Ishikawa (cell line): Measurements from ENCODE around the gene HDAC5.

Experiments used
- CEBPB ChIP-seq: IDR thresholded peaks from 2 replicates; pipeline ENCODE4 v1.6.1; 2012
- CREB1 ChIP-seq: IDR thresholded peaks from 2 replicates; pipeline ENCODE4 v1.6.1; 2012; ENCODE audit warnings: low read depth
- EP300 ChIP-seq: IDR thresholded peaks from 2 replicates; pipeline ENCODE4 v1.6.1; 2012; ENCODE audit warnings: borderline replicate concordance
- FOXM1 ChIP-seq: IDR thresholded peaks from 2 replicates; pipeline ENCODE4 v1.6.1; 2012; ENCODE audit warnings: low read depth, borderline replicate concordance
- NFIC ChIP-seq: IDR thresholded peaks from 2 replicates; pipeline ENCODE4 v1.6.1; 2012
- RAD21 ChIP-seq: IDR thresholded peaks from 2 replicates; pipeline ENCODE4 v1.6.1; 2012; ENCODE audit warnings: low read depth
- TAF1 ChIP-seq: IDR thresholded peaks from 2 replicates; pipeline ENCODE4 v1.6.1; 2012; ENCODE audit warnings: low read depth, mild to moderate bottlenecking
- YY1 ChIP-seq: IDR thresholded peaks from 2 replicates; pipeline ENCODE4 v1.6.1; 2012; ENCODE audit warnings: low read depth
- ZBTB7A ChIP-seq: IDR thresholded peaks from 2 replicates; pipeline ENCODE4 v1.6.1; 2012; ENCODE audit warnings: low read depth
- TF ChIP-seq, protein P1 (sequence below): IDR thresholded peaks from 2 replicates; pipeline ENCODE4 v1.6.1; 2012
- TF ChIP-seq, protein P2 (sequence below): IDR thresholded peaks from 2 replicates; pipeline ENCODE4 v1.6.1; 2012; ENCODE audit warnings: low read depth, mild to moderate bottlenecking
- TF ChIP-seq, protein P3 (sequence below): IDR thresholded peaks from 2 replicates; pipeline ENCODE4 v1.6.1; 2012

DNA sequence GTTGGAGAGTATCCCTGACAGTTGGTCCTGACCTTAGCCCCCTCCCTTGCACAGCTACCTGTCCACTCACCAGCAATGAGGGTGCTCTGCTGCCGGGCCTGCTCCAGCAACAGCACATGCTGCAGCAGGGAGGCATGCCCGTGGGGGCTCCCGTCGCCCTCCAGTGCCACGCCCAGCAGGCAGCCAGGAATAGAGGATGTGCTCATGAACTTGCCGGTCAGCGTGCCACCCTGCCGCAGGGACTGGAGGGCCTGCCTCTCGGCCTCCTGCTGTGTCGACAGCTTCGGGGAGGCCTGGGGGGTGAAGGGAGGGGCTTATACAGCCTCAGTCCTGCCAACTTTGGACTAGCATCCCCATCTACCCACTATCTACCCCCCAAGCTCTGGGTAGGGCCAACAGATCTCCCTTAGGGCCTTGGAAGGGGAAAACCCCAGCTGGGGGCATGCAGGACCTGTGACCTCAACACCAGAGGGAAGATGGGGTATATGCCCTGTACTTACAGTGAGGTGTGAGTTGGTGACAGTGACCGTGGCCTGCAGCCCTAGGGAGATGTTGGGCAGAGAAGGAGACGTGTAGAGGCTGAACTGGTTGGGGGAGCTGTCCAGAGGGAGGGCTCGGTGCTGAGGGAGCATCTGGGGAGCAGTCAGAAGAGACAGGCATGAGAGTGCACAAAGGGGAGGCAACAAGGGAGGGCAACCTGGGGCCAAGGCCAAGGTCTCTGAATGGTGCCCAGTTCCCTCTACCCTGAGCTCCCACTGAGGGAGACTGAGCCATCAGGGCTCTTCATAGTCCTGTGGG is 32.0 kb downstream of the HDAC5 start:
- TF ChIP-seq CREB1 (no peak), YY1 (no peak), FOXM1 (no peak), TAF1 (no peak), RAD21 (no peak), EP300 (no peak), CEBPB (no peak), ZBTB7A (no peak), NFIC (no peak)
- TF ChIP-seq, protein P1, sequence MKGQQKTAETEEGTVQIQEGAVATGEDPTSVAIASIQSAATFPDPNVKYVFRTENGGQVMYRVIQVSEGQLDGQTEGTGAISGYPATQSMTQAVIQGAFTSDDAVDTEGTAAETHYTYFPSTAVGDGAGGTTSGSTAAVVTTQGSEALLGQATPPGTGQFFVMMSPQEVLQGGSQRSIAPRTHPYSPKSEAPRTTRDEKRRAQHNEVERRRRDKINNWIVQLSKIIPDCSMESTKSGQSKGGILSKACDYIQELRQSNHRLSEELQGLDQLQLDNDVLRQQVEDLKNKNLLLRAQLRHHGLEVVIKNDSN: no peak
- TF ChIP-seq, protein P2, sequence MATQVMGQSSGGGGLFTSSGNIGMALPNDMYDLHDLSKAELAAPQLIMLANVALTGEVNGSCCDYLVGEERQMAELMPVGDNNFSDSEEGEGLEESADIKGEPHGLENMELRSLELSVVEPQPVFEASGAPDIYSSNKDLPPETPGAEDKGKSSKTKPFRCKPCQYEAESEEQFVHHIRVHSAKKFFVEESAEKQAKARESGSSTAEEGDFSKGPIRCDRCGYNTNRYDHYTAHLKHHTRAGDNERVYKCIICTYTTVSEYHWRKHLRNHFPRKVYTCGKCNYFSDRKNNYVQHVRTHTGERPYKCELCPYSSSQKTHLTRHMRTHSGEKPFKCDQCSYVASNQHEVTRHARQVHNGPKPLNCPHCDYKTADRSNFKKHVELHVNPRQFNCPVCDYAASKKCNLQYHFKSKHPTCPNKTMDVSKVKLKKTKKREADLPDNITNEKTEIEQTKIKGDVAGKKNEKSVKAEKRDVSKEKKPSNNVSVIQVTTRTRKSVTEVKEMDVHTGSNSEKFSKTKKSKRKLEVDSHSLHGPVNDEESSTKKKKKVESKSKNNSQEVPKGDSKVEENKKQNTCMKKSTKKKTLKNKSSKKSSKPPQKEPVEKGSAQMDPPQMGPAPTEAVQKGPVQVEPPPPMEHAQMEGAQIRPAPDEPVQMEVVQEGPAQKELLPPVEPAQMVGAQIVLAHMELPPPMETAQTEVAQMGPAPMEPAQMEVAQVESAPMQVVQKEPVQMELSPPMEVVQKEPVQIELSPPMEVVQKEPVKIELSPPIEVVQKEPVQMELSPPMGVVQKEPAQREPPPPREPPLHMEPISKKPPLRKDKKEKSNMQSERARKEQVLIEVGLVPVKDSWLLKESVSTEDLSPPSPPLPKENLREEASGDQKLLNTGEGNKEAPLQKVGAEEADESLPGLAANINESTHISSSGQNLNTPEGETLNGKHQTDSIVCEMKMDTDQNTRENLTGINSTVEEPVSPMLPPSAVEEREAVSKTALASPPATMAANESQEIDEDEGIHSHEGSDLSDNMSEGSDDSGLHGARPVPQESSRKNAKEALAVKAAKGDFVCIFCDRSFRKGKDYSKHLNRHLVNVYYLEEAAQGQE: no peak
- TF ChIP-seq, protein P3, sequence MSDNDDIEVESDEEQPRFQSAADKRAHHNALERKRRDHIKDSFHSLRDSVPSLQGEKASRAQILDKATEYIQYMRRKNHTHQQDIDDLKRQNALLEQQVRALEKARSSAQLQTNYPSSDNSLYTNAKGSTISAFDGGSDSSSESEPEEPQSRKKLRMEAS: no peak
